Endothelial cell of umbilical vein (primary cell): ENCODE results near the gene PIM3. TPM values are rescaled to one million over a fixed set of nuclear protein-coding genes. Genes with fewer than 3 reads are reported as not detected.

Experiments
- BruUV-seq: library from RNA; stranded (reverse); fragments of 400-500 nt; replicated peaks from 2 replicates; lab custom pipeline; 2021; lab: Mats Ljungman, UMichigan
- CTCF ChIA-PET: fragments of 300-600, 350-600 bp; sonication (Branson Sonifier 250); formaldehyde crosslinking; loops from one replicate; lab custom pipeline; 2021; ENCODE audit warnings: antibody characterized with exemption, inconsistent platforms; lab: Charles Lee
- POLR2A ChIA-PET: fragments of 300-600, 350-600 bp; sonication (Branson Sonifier 250); formaldehyde crosslinking; loops from one replicate; lab custom pipeline; 2021; ENCODE audit warnings: antibody characterized with exemption, inconsistent platforms; lab: Charles Lee
- DNase-seq: peaks from one replicate; pipeline ENCODE4 v3.0.0-alpha.2; 2011; ENCODE audit warnings: low read depth, low spot score
- FAIRE-seq: peaks from 2 replicates; lab custom pipeline; 2011; peaks lifted over from hg19 to GRCh38; lab: Jason Lieb, UNC
- H2AFZ ChIP-seq: 2 replicates; pipeline ENCODE4 v1.6.0; 2012; ENCODE audit warnings: low read depth, low read length, control low read depth, inconsistent platforms
- H3K27ac ChIP-seq: 2 replicates; pipeline ENCODE4 v1.5.1; 2011; ENCODE audit warnings: low read depth, mild to moderate bottlenecking, control low read depth, low read length, moderate library complexity; ENCODE audit not compliant: insufficient read depth
- H3K27me3 ChIP-seq, 2 experiments: 2 replicates each; pipeline versions ENCODE4 v1.6.0 to v1.6.1; 2011; ENCODE audit warnings: low read length in 2 of 2, mixed read lengths in 1 of 2; ENCODE audit not compliant: control insufficient read depth in 2 of 2, insufficient read depth in 2 of 2
- H3K36me3 ChIP-seq, 2 experiments: 2 replicates in 1 of 2; 3 replicates in 1 of 2; pipeline ENCODE4 v1.5.1; 2011; ENCODE audit warnings: low read length in 2 of 2, mild to moderate bottlenecking in 1 of 2, moderate library complexity in 1 of 2; ENCODE audit not compliant: control insufficient read depth in 2 of 2, insufficient read depth in 2 of 2; ENCODE audit errors: extremely low read depth in 1 of 2
- H3K4me1 ChIP-seq: 3 replicates; pipeline ENCODE4 v1.5.1; 2011; ENCODE audit warnings: mild to moderate bottlenecking, low read length; ENCODE audit not compliant: control insufficient read depth, insufficient read depth; ENCODE audit errors: extremely low read depth
- H3K4me2 ChIP-seq: 2 replicates; pipeline ENCODE4 v1.6.1; 2011; ENCODE audit warnings: low read length, control low read depth, mixed read lengths; ENCODE audit not compliant: insufficient read depth
- H3K4me3 ChIP-seq, 3 experiments: fragments of 200-600 bp in 1 of 3; sonication (generic), shearing (Covaris generic) in 1 of 3; replicated peaks in 1 of 3; 2 replicates each; pipeline ENCODE4 v1.5.1; 2011 to 2016; ENCODE audit warnings: control low read depth in 3 of 3, low read length in 3 of 3, mild to moderate bottlenecking in 2 of 3, inconsistent platforms in 1 of 3, low read depth in 1 of 3, moderate library complexity in 1 of 3; ENCODE audit not compliant: insufficient read depth in 1 of 3
- H3K79me2 ChIP-seq: 2 replicates; pipeline ENCODE4 v1.6.0; 2012; ENCODE audit warnings: low read length, inconsistent platforms; ENCODE audit not compliant: control insufficient read depth, insufficient read depth
- H3K9ac ChIP-seq: replicated peaks from 2 replicates; pipeline ENCODE3; 2011; ENCODE audit warnings: low read length, control low read depth; ENCODE audit not compliant: insufficient read depth; ENCODE audit errors: extremely low read depth
- H3K9me1 ChIP-seq: replicated peaks from 3 replicates; pipeline ENCODE4 v1.6.0; 2011; ENCODE audit warnings: mild to moderate bottlenecking, low read length; ENCODE audit not compliant: control insufficient read depth, insufficient read depth; ENCODE audit errors: extremely low read depth
- H3K9me3 ChIP-seq: replicated peaks from 2 replicates; pipeline ENCODE4 v1.5.1; 2012; ENCODE audit warnings: low read length, inconsistent platforms; ENCODE audit not compliant: control insufficient read depth, insufficient read depth
- H4K20me1 ChIP-seq: replicated peaks from 2 replicates; pipeline ENCODE3; 2011; ENCODE audit warnings: mild to moderate bottlenecking, low read length; ENCODE audit not compliant: control insufficient read depth, insufficient read depth; ENCODE audit errors: extremely low read depth
- EZH2 ChIP-seq: IDR thresholded peaks from 2 replicates; pipeline ENCODE4 v1.6.1; 2012; ENCODE audit warnings: borderline replicate concordance, low read depth, mild to moderate bottlenecking, moderate library complexity, low read length, inconsistent platforms; ENCODE audit not compliant: severe bottlenecking
- FOS ChIP-seq: IDR thresholded peaks from 2 replicates; pipeline ENCODE4 v1.6.1; 2011; ENCODE audit warnings: mild to moderate bottlenecking, low read length, moderate library complexity, borderline replicate concordance; ENCODE audit not compliant: insufficient read depth
- GATA2 ChIP-seq: IDR thresholded peaks from 2 replicates; pipeline ENCODE4 v1.7.0; 2011; ENCODE audit warnings: low read depth, mild to moderate bottlenecking, moderate library complexity, mixed read lengths, low read length; ENCODE audit not compliant: insufficient read length, insufficient read depth
- JUN ChIP-seq: IDR thresholded peaks from 2 replicates; pipeline ENCODE4 v1.6.1; 2011; ENCODE audit warnings: borderline replicate concordance, low read depth; ENCODE audit not compliant: insufficient read length, insufficient read depth
- MYC ChIP-seq: IDR thresholded peaks from one replicate; pipeline ENCODE4 v1.6.1; 2011; ENCODE audit warnings: mild to moderate bottlenecking, low read depth, low read length
- POLR2A ChIP-seq: IDR thresholded peaks from 2 replicates; pipeline ENCODE4 v1.6.1; 2012; ENCODE audit warnings: low read depth, mild to moderate bottlenecking, control low read depth, low read length
- POLR2AphosphoS5 ChIP-seq: IDR thresholded peaks from 2 replicates; pipeline ENCODE4 v1.6.1; 2012; ENCODE audit warnings: low read depth, mild to moderate bottlenecking, control low read depth, low read length, moderate library complexity; ENCODE audit not compliant: insufficient read depth
- dilution Hi-C: fragments of 300-500 bp; cut with MboI; formaldehyde crosslinking; loops from one replicate; pipeline ENCODE4 v1.15.0; 2019; ENCODE audit warnings: low sequenced_read_pairs; ENCODE audit not compliant: extremely low pct_ligation_motif_present
- intact Hi-C: fragments of 100-400 bp; cut with micrococcal nuclease; formaldehyde crosslinking; loops from one replicate; pipeline ENCODE4 v1.10.0; 2022
- polyA plus RNA-seq, 4 experiments: library from polyadenylated mRNA; depleted of rRNA in 3 of 4; stranded (reverse) in 3 of 4; unstranded in 1 of 4; fragments of >200 nt; gene quantifications; 2 replicates each; pipeline versions ENCODE4 v1.2.1 to v1.2.3, GENCODE V29; 2011 to 2012; ENCODE audit warnings: missing spikeins in 1 of 4
- total RNA-seq: library from RNA; stranded (reverse); gene quantifications from 2 replicates; pipeline ENCODE4 v1.2.3, GENCODE V29; 2021
- TF ChIP-seq, protein P1 (sequence below): IDR thresholded peaks from 2 replicates; pipeline ENCODE4 v1.6.1; 2011; ENCODE audit not compliant: insufficient read depth, insufficient read length
- TF ChIP-seq, protein P2 (sequence below), 2 donors: IDR thresholded peaks; 1 replicate in 1 of 2; 2 replicates in 1 of 2; pipeline ENCODE4 v1.5.1; 2011; ENCODE audit warnings: low read length in 2 of 2, mild to moderate bottlenecking in 2 of 2, moderate library complexity in 2 of 2, control low read depth in 1 of 2, inconsistent platforms in 1 of 2, low read depth in 1 of 2; ENCODE audit not compliant: insufficient read depth in 1 of 2; ENCODE audit errors: extremely low read depth in 1 of 2

The PIM3 gene
- total and polyA plus RNA-seq, 2 donors (not counting 3 experiments of a cell fraction or from before 2014, with no cell fraction given), result 131 to 185 TPM

DNA sequence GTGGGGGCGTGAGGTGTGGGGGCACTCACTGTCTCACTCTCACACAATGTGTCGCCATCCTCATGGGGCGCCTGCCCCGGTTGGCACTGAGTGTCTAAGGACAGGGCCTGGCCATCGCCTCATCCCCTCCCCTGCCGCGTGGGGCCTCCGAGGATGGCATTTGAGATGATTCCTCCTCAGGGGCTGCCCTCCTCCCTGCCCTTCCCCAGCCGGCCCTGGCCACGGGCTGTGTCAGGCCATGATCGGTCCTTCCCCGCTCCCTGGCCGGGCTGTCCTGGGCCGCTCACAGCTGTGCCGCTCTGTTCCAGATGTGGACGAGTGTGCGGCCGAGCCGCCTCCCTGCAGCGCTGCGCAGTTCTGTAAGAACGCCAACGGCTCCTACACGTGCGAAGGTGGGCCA is 37.6 kb upstream of the PIM3 start:
- peaks cover 10% of the 10 kb centered on the region for H3K4me1 ChIP-seq
- no peaks in the 10 kb centered on the region for H3K27me3 ChIP-seq
- FAIRE-seq (no peak), DNase-seq (no peak)
- ChIA-PET POLR2A (no interaction called here), CTCF (no interaction called here)
- intact Hi-C loops, result no loop called here
- H3K36me3 ChIP-seq, result peaks cover 2 to 8% of the 10 kb centered on the region in 2 experiments
- no peaks in the 10 kb centered on the region for H3K9me3 ChIP-seq
- no peak overlapping the region for H3K9ac ChIP-seq
- H2AFZ ChIP-seq, result no peak overlapping the region
- H3K4me3 ChIP-seq, result no peak overlapping the region
- peaks cover 4% of the 10 kb centered on the region for H3K79me2 ChIP-seq
- no peaks in the 10 kb centered on the region for H3K9me1 ChIP-seq
- H3K4me2 ChIP-seq, result no peak overlapping the region
- TF ChIP-seq GATA2, result no peak
- no peak for TF ChIP-seq POLR2A
- TF ChIP-seq POLR2AphosphoS5, result no peak
- TF ChIP-seq MYC, result no peak
- TF ChIP-seq JUN, result no peak
- TF ChIP-seq, protein P1, sequence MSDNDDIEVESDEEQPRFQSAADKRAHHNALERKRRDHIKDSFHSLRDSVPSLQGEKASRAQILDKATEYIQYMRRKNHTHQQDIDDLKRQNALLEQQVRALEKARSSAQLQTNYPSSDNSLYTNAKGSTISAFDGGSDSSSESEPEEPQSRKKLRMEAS, result no peak
- no peak for TF ChIP-seq FOS
- TF ChIP-seq EZH2, result no peak
- TF ChIP-seq, protein P2, sequence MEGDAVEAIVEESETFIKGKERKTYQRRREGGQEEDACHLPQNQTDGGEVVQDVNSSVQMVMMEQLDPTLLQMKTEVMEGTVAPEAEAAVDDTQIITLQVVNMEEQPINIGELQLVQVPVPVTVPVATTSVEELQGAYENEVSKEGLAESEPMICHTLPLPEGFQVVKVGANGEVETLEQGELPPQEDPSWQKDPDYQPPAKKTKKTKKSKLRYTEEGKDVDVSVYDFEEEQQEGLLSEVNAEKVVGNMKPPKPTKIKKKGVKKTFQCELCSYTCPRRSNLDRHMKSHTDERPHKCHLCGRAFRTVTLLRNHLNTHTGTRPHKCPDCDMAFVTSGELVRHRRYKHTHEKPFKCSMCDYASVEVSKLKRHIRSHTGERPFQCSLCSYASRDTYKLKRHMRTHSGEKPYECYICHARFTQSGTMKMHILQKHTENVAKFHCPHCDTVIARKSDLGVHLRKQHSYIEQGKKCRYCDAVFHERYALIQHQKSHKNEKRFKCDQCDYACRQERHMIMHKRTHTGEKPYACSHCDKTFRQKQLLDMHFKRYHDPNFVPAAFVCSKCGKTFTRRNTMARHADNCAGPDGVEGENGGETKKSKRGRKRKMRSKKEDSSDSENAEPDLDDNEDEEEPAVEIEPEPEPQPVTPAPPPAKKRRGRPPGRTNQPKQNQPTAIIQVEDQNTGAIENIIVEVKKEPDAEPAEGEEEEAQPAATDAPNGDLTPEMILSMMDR (IDR thresholded peaks at IDR 0.05; ENCODE audit: extremely low read depth in 1 of 2, insufficient read depth in 1 of 2, low read depth in 1 of 2, low read length in 2 of 2), result no peak
- H4K20me1 ChIP-seq, result no peaks in the 10 kb centered on the region
- no TSS peak for BruUV-seq
- H3K27ac ChIP-seq, result no peak overlapping the region
- dilution Hi-C loops, result no loop called here
